NB4 (cell line): Measurements from ENCODE around the gene SACS.

ENCODE experiments used
- DNase-seq: peaks from one replicate; pipeline ENCODE4 v3.0.0; 2010; ENCODE audit warnings: low read depth
- H3K4me3 ChIP-seq: one replicate; pipeline ENCODE4 v1.5.1; 2011; ENCODE audit warnings: mild to moderate bottlenecking, low read depth, low read length, moderate library complexity
- CTCF ChIP-seq: IDR thresholded peaks from one replicate; pipeline ENCODE4 v1.5.1; 2012; ENCODE audit warnings: low read depth, low read length
- MAX ChIP-seq: IDR thresholded peaks from 2 replicates; pipeline ENCODE4 v1.6.1; 2011; ENCODE audit warnings: low read depth, low read length
- MYC ChIP-seq: IDR thresholded peaks from 2 replicates; pipeline ENCODE4 v1.6.1; 2011; ENCODE audit warnings: low read depth, low read length
- POLR2A ChIP-seq: IDR thresholded peaks from 2 replicates; pipeline ENCODE4 v1.6.1; 2011; ENCODE audit warnings: mild to moderate bottlenecking; ENCODE audit not compliant: insufficient read length; ENCODE audit errors: extremely low read depth

The SACS gene

GRCh38 chr13:23384111-23384510 is 49.4 kb downstream of the SACS start:
- no peak for DNase-seq
- TF ChIP-seq CTCF (no peak), POLR2A (no peak), MAX (no peak), MYC (no peak)
- no peak overlapping the region for H3K4me3 ChIP-seq

- TF ChIP-seq MYC (no peak), MAX (no peak), CTCF (no peak), POLR2A (no peak)
These were observed 50.4 kb downstream of the SACS start for GRCh38 chr13:23383151-23383550.

GRCh38 chr13:23381866-23382265 is 51.6 kb downstream of the SACS start:
- no peak for DNase-seq
- no peak for TF ChIP-seq POLR2A
- no peak for TF ChIP-seq CTCF
- TF ChIP-seq MAX, result no peak
- TF ChIP-seq MYC, result no peak
- H3K4me3 ChIP-seq, result no peak overlapping the region

More at GRCh38 chr13:23383151-23383550, 50.4 kb downstream of the SACS start:
- no peak for DNase-seq
- H3K4me3 ChIP-seq, result no peak overlapping the region

- no peak for DNase-seq
- TF ChIP-seq CTCF (no peak), POLR2A (no peak), MYC (no peak), MAX (no peak)
These were observed 53.0 kb downstream of the SACS start for GRCh38 chr13:23380534-23380933.

GRCh38 chr13:23377983-23378632 is 55.4 kb downstream of the SACS start:
- H3K4me3 ChIP-seq, result no peak overlapping the region
- TF ChIP-seq MYC (no peak; the same call in 1 of the 2 replicates), MAX (no peak), POLR2A (no peak), CTCF (no peak)

More at GRCh38 chr13:23380534-23380933, 53.0 kb downstream of the SACS start:
- no peak overlapping the region for H3K4me3 ChIP-seq

GRCh38 chr13:23377579-23377978 is 55.9 kb downstream of the SACS start:
- H3K4me3 ChIP-seq, result no peak overlapping the region

More at GRCh38 chr13:23377983-23378632, 55.4 kb downstream of the SACS start:
- peak; percentile 81 for DNase-seq

More at GRCh38 chr13:23377579-23377978, 55.9 kb downstream of the SACS start:
- DNase-seq, result no peak
- no peak for TF ChIP-seq POLR2A
- TF ChIP-seq MYC, result no peak
- no peak for TF ChIP-seq CTCF
- TF ChIP-seq MAX, result no peak
